H1 (cell line): ENCODE data around the gene PLPP2. TPM values are rescaled to one million over a fixed set of nuclear protein-coding genes. Genes with fewer than 3 reads are reported as not detected.

Experiments
- CTCF ChIA-PET: fragments of 300-600 bp; sonication (Branson Sonifier 250); formaldehyde crosslinking; loops from one replicate; lab custom pipeline; 2021; ENCODE audit not compliant: partially characterized antibody; lab: Charles Lee
- POLR2A ChIA-PET: fragments of 300-600 bp; sonication (Branson Sonifier 250); formaldehyde crosslinking; loops from one replicate; lab custom pipeline; 2021; ENCODE audit warnings: inconsistent platforms; ENCODE audit not compliant: partially characterized antibody; lab: Charles Lee
- DNase-seq, 2 experiments: peaks; one replicate each; pipeline versions ENCODE4 v3.0.0 to v3.0.0-alpha.2; 2010 to 2022; ENCODE audit warnings: low spot score in 2 of 2, low read depth in 1 of 2, mixed read lengths in 1 of 2
- FAIRE-seq: peaks from 2 replicates; lab custom pipeline; 2011; peaks lifted over from hg19 to GRCh38; lab: Jason Lieb, UNC
- H2AFZ ChIP-seq: 2 replicates; pipeline ENCODE4 v1.8.1; 2012; ENCODE audit warnings: low read length, inconsistent platforms
- H2AK5ac ChIP-seq: 2 replicates; pipeline ENCODE4 v1.6.1; 2013; ENCODE audit warnings: low read depth, low read length
- H2BK120ac ChIP-seq: replicated peaks from 2 replicates; pipeline ENCODE3; 2013; ENCODE audit warnings: low read depth, low read length, inconsistent platforms
- H2BK12ac ChIP-seq: 2 replicates; pipeline ENCODE4 v1.6.1; 2013; ENCODE audit warnings: low read depth, low read length
- H2BK15ac ChIP-seq: 2 replicates; pipeline ENCODE4 v1.6.1; 2013; ENCODE audit warnings: low read length
- H2BK20ac ChIP-seq: 2 replicates; pipeline ENCODE4 v1.6.1; 2013; ENCODE audit warnings: low read length
- H2BK5ac ChIP-seq: 2 replicates; pipeline ENCODE4 v1.6.1; 2013; ENCODE audit warnings: low read depth, low read length
- H3K14ac ChIP-seq: 2 replicates; pipeline ENCODE4 v1.6.1; 2013; ENCODE audit warnings: inconsistent platforms; ENCODE audit not compliant: insufficient read length
- H3K18ac ChIP-seq: 2 replicates; pipeline ENCODE4 v1.6.1; 2013; ENCODE audit warnings: low read length; ENCODE audit errors: extremely low read depth
- H3K23ac ChIP-seq: 2 replicates; pipeline ENCODE4 v1.6.1; 2013; ENCODE audit warnings: inconsistent platforms; ENCODE audit not compliant: insufficient read length
- H3K23me2 ChIP-seq: 2 replicates; pipeline ENCODE4 v1.6.1; 2013; ENCODE audit warnings: low read depth, low read length
- H3K27ac ChIP-seq: 2 replicates; pipeline ENCODE4 v1.6.1; 2011; ENCODE audit warnings: low read depth, low read length, inconsistent platforms
- H3K27me3 ChIP-seq, 4 experiments: replicated peaks in 1 of 4; 1 replicate in 1 of 4; 2 replicates in 3 of 4; pipeline versions ENCODE4 v1.6.1 to v1.8.1; 2011 to 2013; ENCODE audit warnings: low read length in 3 of 4, mild to moderate bottlenecking in 3 of 4, inconsistent platforms in 2 of 4, mixed read lengths in 2 of 4, moderate library complexity in 1 of 4; ENCODE audit not compliant: control insufficient read depth in 3 of 4, insufficient read depth in 3 of 4; ENCODE audit errors: extremely low read depth in 1 of 4
- H3K36me3 ChIP-seq, 4 experiments: 2 replicates each; pipeline versions ENCODE4 v1.6.1 to v1.8.1; 2011 to 2013; ENCODE audit warnings: mild to moderate bottlenecking in 4 of 4, low read length in 3 of 4, moderate library complexity in 2 of 4, control low read depth in 1 of 4, inconsistent platforms in 1 of 4; ENCODE audit not compliant: insufficient read depth in 4 of 4, control insufficient read depth in 2 of 4
- H3K4ac ChIP-seq: replicated peaks from 2 replicates; pipeline ENCODE3; 2013; ENCODE audit warnings: low read length, low read depth, mixed read lengths, inconsistent platforms; ENCODE audit not compliant: insufficient read length
- H3K4me1 ChIP-seq, 4 experiments: replicated peaks in 1 of 4; 1 replicate in 1 of 4; 2 replicates in 3 of 4; pipeline versions ENCODE4 v1.6.1 to v1.8.1; 2011 to 2013; ENCODE audit warnings: low read length in 3 of 4, inconsistent platforms in 2 of 4, mixed read lengths in 1 of 4; ENCODE audit not compliant: insufficient read depth in 4 of 4, control insufficient read depth in 3 of 4
- H3K4me2 ChIP-seq, 2 experiments: 2 replicates each; pipeline versions ENCODE4 v1.6.1 to v1.8.1; 2011 to 2013; ENCODE audit warnings: low read depth in 2 of 2, low read length in 2 of 2, control low read depth in 1 of 2, inconsistent platforms in 1 of 2, mild to moderate bottlenecking in 1 of 2; ENCODE audit not compliant: insufficient read depth in 1 of 2
- H3K4me3 ChIP-seq, 4 experiments: fragments of 200-600, 300-600 bp in 1 of 4; sonication (generic), shearing (Covaris generic), sonication (Bioruptor Twin) in 1 of 4; 2 replicates each; pipeline versions ENCODE4 v1.5.1 to v1.8.1; 2011 to 2016; ENCODE audit warnings: low read length in 4 of 4, low read depth in 3 of 4, control low read depth in 2 of 4, inconsistent platforms in 2 of 4, mild to moderate bottlenecking in 2 of 4, mixed read lengths in 1 of 4, moderate library complexity in 1 of 4; ENCODE audit not compliant: insufficient read depth in 2 of 4; ENCODE audit errors: extremely low read depth in 1 of 4
- H3K56ac ChIP-seq: replicated peaks from 2 replicates; pipeline ENCODE3; 2013; ENCODE audit warnings: low read depth, mild to moderate bottlenecking, mixed read lengths, low read length, inconsistent platforms; ENCODE audit not compliant: insufficient read length
- H3K79me1 ChIP-seq: 2 replicates; pipeline ENCODE4 v1.6.1; 2013; ENCODE audit warnings: low read depth, low read length, control low read depth
- H3K79me2 ChIP-seq, 2 experiments: 2 replicates each; pipeline versions ENCODE4 v1.6.1 to v1.8.1; 2012 to 2013; ENCODE audit warnings: low read length in 2 of 2, mild to moderate bottlenecking in 2 of 2, inconsistent platforms in 1 of 2; ENCODE audit not compliant: insufficient read depth in 2 of 2, control insufficient read depth in 1 of 2
- H3K9ac ChIP-seq, 4 experiments: replicated peaks in 1 of 4; 1 replicate in 1 of 4; 2 replicates in 3 of 4; pipeline versions ENCODE4 v1.6.1 to v1.8.1; 2011 to 2013; ENCODE audit warnings: low read depth in 3 of 4, low read length in 3 of 4, control low read depth in 2 of 4, mild to moderate bottlenecking in 2 of 4, moderate library complexity in 2 of 4, inconsistent platforms in 1 of 4; ENCODE audit errors: extremely low read depth in 1 of 4
- H3K9me3 ChIP-seq, 2 experiments: 2 replicates each; pipeline versions ENCODE4 v1.6.1 to v1.8.1; 2012 to 2013; ENCODE audit warnings: mild to moderate bottlenecking in 2 of 2, moderate library complexity in 2 of 2, control low read depth in 1 of 2, inconsistent platforms in 1 of 2, low read depth in 1 of 2, low read length in 1 of 2, mixed read lengths in 1 of 2; ENCODE audit not compliant: insufficient read depth in 2 of 2
- H4K20me1 ChIP-seq, 2 experiments: replicated peaks in 1 of 2; 2 replicates each; pipeline versions ENCODE3 to v1.8.1; 2011 to 2013; ENCODE audit warnings: inconsistent platforms in 2 of 2, low read length in 2 of 2, mild to moderate bottlenecking in 1 of 2; ENCODE audit not compliant: insufficient read depth in 2 of 2, control insufficient read depth in 1 of 2
- H4K5ac ChIP-seq: 2 replicates; pipeline ENCODE4 v1.6.1; 2013; ENCODE audit warnings: low read length, low read depth, mixed read lengths, inconsistent platforms; ENCODE audit not compliant: insufficient read length
- H4K8ac ChIP-seq: 2 replicates; pipeline ENCODE4 v1.8.0; 2013; ENCODE audit warnings: mild to moderate bottlenecking, moderate library complexity, low read length, inconsistent platforms; ENCODE audit not compliant: insufficient read depth; ENCODE audit errors: extremely low read depth
- H4K91ac ChIP-seq: replicated peaks from 2 replicates; pipeline ENCODE3; 2013; ENCODE audit warnings: low read length, mixed read lengths, inconsistent platforms; ENCODE audit not compliant: insufficient read length
- ATF2 ChIP-seq: IDR thresholded peaks from 2 replicates; pipeline ENCODE4 v1.6.1; 2012; ENCODE audit warnings: low read length, inconsistent platforms
- CBX5 ChIP-seq: fragments of 300-800, 300-1000 bp; sonication (generic); IDR thresholded peaks from 2 replicates; pipeline ENCODE4 v1.7.1; 2016; ENCODE audit warnings: antibody characterized with exemption, low read length, low read depth
- CHD1 ChIP-seq: IDR thresholded peaks from 2 replicates; pipeline ENCODE4 v1.6.1; 2012; ENCODE audit warnings: low read depth, low read length, improper control_type of control experiment
- GABPA ChIP-seq: IDR thresholded peaks from 2 replicates; pipeline ENCODE4 v1.6.1; 2011; ENCODE audit warnings: mild to moderate bottlenecking, low read length, moderate library complexity, borderline replicate concordance; ENCODE audit not compliant: insufficient read depth
- NRF1 ChIP-seq: IDR thresholded peaks from 2 replicates; pipeline ENCODE4 v1.6.1; 2011; ENCODE audit warnings: mild to moderate bottlenecking, low read depth, low read length, improper control_type of control experiment
- POLR2AphosphoS5 ChIP-seq: IDR thresholded peaks from 2 replicates; pipeline ENCODE4 v1.6.1; 2011; ENCODE audit warnings: low read depth, low read length
- RNF2 ChIP-seq: fragments of 200-900, 300-1000 bp; sonication (generic); IDR thresholded peaks from 2 replicates; pipeline ENCODE4 v1.7.1; 2016; ENCODE audit warnings: borderline replicate concordance, low read depth, mild to moderate bottlenecking, antibody characterized with exemption, low read length; ENCODE audit not compliant: poor library complexity, severe bottlenecking; ENCODE audit errors: missing control alignments
- SIX5 ChIP-seq: IDR thresholded peaks from 2 replicates; pipeline ENCODE4 v1.6.1; 2011; ENCODE audit warnings: mild to moderate bottlenecking, low read depth, low read length
- SUZ12 ChIP-seq: fragments of 200-600 bp; sonication (generic); IDR thresholded peaks from 2 replicates; pipeline ENCODE4 v1.6.1; 2012; ENCODE audit warnings: mild to moderate bottlenecking, inconsistent platforms, low read length, moderate library complexity, mixed read lengths
- TAF1 ChIP-seq: IDR thresholded peaks from 2 replicates; pipeline ENCODE4 v1.6.1; 2011; ENCODE audit warnings: mild to moderate bottlenecking, low read depth, low read length
- TBP ChIP-seq: IDR thresholded peaks from 2 replicates; pipeline ENCODE4 v1.6.1; 2011; ENCODE audit warnings: low read depth, low read length, improper control_type of control experiment
- WGBS, 2 experiments: shearing (Covaris generic) in 1 of 2; methylation state at CpG; one replicate each; pipeline versions ENCODE4 v1.1.6 to v1.1.7; 2013 to 2015; ENCODE audit warnings: low lambda C conversion rate in 2 of 2, mixed read lengths in 2 of 2, inconsistent platforms in 1 of 2, low coverage in 1 of 2, missing lambda C conversion rate in 1 of 2; ENCODE audit not compliant: insufficient replicate concordance in 2 of 2, insufficient coverage in 1 of 2, insufficient read length in 1 of 2; ENCODE audit errors: extremely low coverage in 1 of 2, missing lambda C conversion rate in 1 of 2; 5-methylcytosine and 5-hydroxymethylcytosine counted together
- polyA plus RNA-seq, 7 experiments: library from polyadenylated mRNA; depleted of rRNA in 3 of 7; stranded (reverse) in 5 of 7; unstranded in 2 of 7; fragments of >200 nt in 5 of 7; fragments of 200-250 nt in 2 of 7; gene quantifications; 1 replicate in 5 of 7; 2 replicates in 1 of 7; 4 replicates in 1 of 7; pipeline versions ENCODE4 v1.2.1 to v1.2.3, GENCODE V29; 2011 to 2013; ENCODE audit warnings: missing spikeins in 2 of 7, mixed read lengths in 2 of 7
- total RNA-seq: library from RNA; stranded (reverse); fragmentation: NEBNext Ultra II Directional; extraction: Animal tissue kit (Norgen Biotek cat#: 25700); gene quantifications from 2 replicates; pipeline ENCODE4 v1.2.1, GENCODE V29; 2021

Gene PLPP2
- total and polyA plus RNA-seq, 2 of the 8 experiments (the other 6 are each of a cell fraction or from before 2014, with no cell fraction given), result 101 to 195 TPM

- Histone ChIP-seq H2BK20ac (no peak overlapping the region), H3K23ac (no peak overlapping the region), H2AK5ac (no peak overlapping the region), H3K27ac (no peak overlapping the region), H3K4me3 (no peak overlapping the region), H3K79me1 (peaks cover 8% of the 10 kb centered on the region), H3K14ac (no peak overlapping the region), H3K18ac (no peak overlapping the region), H4K8ac (no peak overlapping the region), H3K9me3 (peaks cover 8 to 14% of the 10 kb centered on the region in 2 experiments; a peak in 3 of 4 replicates), H2AFZ (no peak overlapping the region), H4K20me1 (peaks cover 2 to 18% of the 10 kb centered on the region in 2 experiments), H2BK120ac (no peak overlapping the region), H4K91ac (no peak overlapping the region), H3K4ac (no peak overlapping the region), H3K79me2 (peaks cover 10 to 32% of the 10 kb centered on the region in 2 experiments), H3K4me1 (no peaks in the 10 kb centered on the region), H4K5ac (no peak overlapping the region), H3K23me2 (no peaks in the 10 kb centered on the region)
- WGBS, 2 experiments, result 92% methylated on average over 10 of the region's 10 CpGs; no CpG with 5 or more reads in 1 of the 2 experiments
- FAIRE-seq (no peak), DNase-seq (no peak)
- CTCF ChIA-PET, result no interaction called here
- TF ChIP-seq TBP (no peak), SIX5 (no peak), ATF2 (no peak), NRF1 (no peak), CBX5 (no peak), TAF1 (no peak), POLR2AphosphoS5 (no peak), GABPA (no peak), SUZ12 (no peak), CHD1 (no peak), RNF2 (no peak)
- TF ChIP-seq, all 59 proteins: peak for 0
- Histone ChIP-seq H3K4me2 (no peak overlapping the region), H3K27me3 (no peaks in the 10 kb centered on the region), H3K9ac (no peak overlapping the region), H2BK5ac (no peak overlapping the region), H3K56ac (no peak overlapping the region), H2BK15ac (no peak overlapping the region), H3K36me3 (peaks cover 5 to 45% (median 20%) of the 10 kb centered on the region in 4 experiments; a peak in 7 of 8 replicates), H2BK12ac (no peak overlapping the region)
- POLR2A ChIA-PET, result no interaction called here
These were observed 26.7 kb upstream of the PLPP2 start for GRCh38 chr19:317710-318508.
